VCaP (cell line): Measurements from ENCODE around the gene AHCY.
"Not testable (repeated sequence)": the region's sequence is repeated elsewhere in the genome, so short reads cannot be mapped to it uniquely, and the experiment has no call there.

Experiments
- H3K27ac ChIP-seq: fragments of 450-650 bp; 2 replicates; pipeline ENCODE4 v1.5.1; 2017
- CTCF ChIP-seq: fragments of 450-650 bp; conservative IDR thresholded peaks from 2 replicates; pipeline ENCODE4 v1.5.1; 2017; ENCODE audit warnings: mild to moderate bottlenecking, moderate library complexity

The AHCY gene

GRCh38 chr20:34337982-34338726, 35.0 kb upstream of the AHCY start:
- no peak for TF ChIP-seq CTCF
- no peak overlapping the region for H3K27ac ChIP-seq

- TF ChIP-seq CTCF = no peak
- H3K27ac ChIP-seq = no peak overlapping the region
Observed at GRCh38 chr20:34337544-34337943, 34.4 kb upstream of the AHCY start.

- no peak for TF ChIP-seq CTCF
- H3K27ac ChIP-seq = peak overlapping the region; percentile 36
Observed at GRCh38 chr20:34334654-34335407, 31.7 kb upstream of the AHCY start.

GRCh38 chr20:34333786-34334185, 30.6 kb upstream of the AHCY start:
- no peak for TF ChIP-seq CTCF
- no peak overlapping the region for H3K27ac ChIP-seq

- TF ChIP-seq CTCF = no peak
- no peak overlapping the region for H3K27ac ChIP-seq
Observed at GRCh38 chr20:34332262-34332920, 29.2 kb upstream of the AHCY start.

GRCh38 chr20:34331838-34332237, 28.7 kb upstream of the AHCY start:
- no peak overlapping the region for H3K27ac ChIP-seq
- TF ChIP-seq CTCF = no peak

GRCh38 chr20:34330861-34331544, 27.8 kb upstream of the AHCY start:
- not testable (repeated sequence) for H3K27ac ChIP-seq
